GM19193 (cell line): ENCODE results near the gene THADA.

Source experiments
- POLR2A ChIP-seq: IDR thresholded peaks from 4 replicates; pipeline ENCODE4 v1.6.1; 2011; ENCODE audit not compliant: insufficient read depth, insufficient read length; ENCODE audit errors: extremely low read depth

Gene THADA

GRCh38 chr2:43436431-43436830 lies 159.4 kb downstream of the THADA start:
- no peak for TF ChIP-seq POLR2A

GRCh38 chr2:43435746-43436145 lies 160.1 kb downstream of the THADA start:
- TF ChIP-seq POLR2A: no peak

GRCh38 chr2:43430489-43430888 lies 165.3 kb downstream of the THADA start:
- TF ChIP-seq POLR2A: no peak

- no peak for TF ChIP-seq POLR2A
Measured at GRCh38 chr2:43429369-43429768, 166.5 kb downstream of the THADA start.

- TF ChIP-seq POLR2A: no peak
Measured at GRCh38 chr2:43427032-43427424, 168.8 kb downstream of the THADA start.

GRCh38 chr2:43426305-43427031 lies 169.4 kb downstream of the THADA start:
- no peak for TF ChIP-seq POLR2A

GRCh38 chr2:43425659-43426058 lies 170.2 kb downstream of the THADA start:
- TF ChIP-seq POLR2A: peak; percentile 22

GRCh38 chr2:43424262-43425207 lies 171.3 kb downstream of the THADA start:
- no peak for TF ChIP-seq POLR2A

GRCh38 chr2:43423941-43424261 lies 171.9 kb downstream of the THADA start:
- no peak for TF ChIP-seq POLR2A

- TF ChIP-seq POLR2A: no peak
Measured at GRCh38 chr2:43421194-43421593, 174.6 kb downstream of the THADA start.

- no peak for TF ChIP-seq POLR2A
Measured at GRCh38 chr2:43420389-43420801, 175.4 kb downstream of the THADA start.

GRCh38 chr2:43419876-43420275 lies 176.0 kb downstream of the THADA start:
- TF ChIP-seq POLR2A: no peak

GRCh38 chr2:43419243-43419642 lies 176.6 kb downstream of the THADA start:
- TF ChIP-seq POLR2A: no peak

GRCh38 chr2:43418680-43419079 lies 177.2 kb downstream of the THADA start:
- no peak for TF ChIP-seq POLR2A

- no peak for TF ChIP-seq POLR2A
Measured at GRCh38 chr2:43417300-43417699, 178.5 kb downstream of the THADA start.

GRCh38 chr2:43415592-43415991 lies 180.2 kb downstream of the THADA start:
- TF ChIP-seq POLR2A: no peak
